HepG2 (cell line): ENCODE measurements around the gene SLC27A2. TPM values are rescaled to one million over a fixed set of nuclear protein-coding genes. Genes with fewer than 3 reads are reported as not detected.
A peak's percentile ranks its signal among the peaks of the same experiment; 100 is the strongest.

Source experiments
- ATAC-seq: fragments of 200-7000 bp; cut with Tn5 transposase; 3 replicates; pipeline ENCODE4 v1.9.1; 2020; ENCODE audit warnings: mild to moderate bottlenecking, moderate library complexity
- BruUV-seq: library from RNA; stranded (reverse); fragments of 400-500 nt; replicated peaks from 2 replicates; lab custom pipeline; 2021; lab: Mats Ljungman, UMichigan
- CTCF ChIA-PET: fragments of 300-600 bp; formaldehyde crosslinking; extraction: SDS; loops from one replicate; lab custom pipeline; 2021; ENCODE audit warnings: low total read pairs, inconsistent platforms, low intra/inter-chr PET ratio; lab: Yijun Ruan, JAX
- POLR2A ChIA-PET: fragments of 350-600 bp; sonication (Branson Sonifier 250); formaldehyde crosslinking; loops from one replicate; lab custom pipeline; 2020; ENCODE audit warnings: antibody characterized with exemption, inconsistent platforms; lab: Yijun Ruan, JAX
- DNase-seq: peaks from one replicate; pipeline ENCODE4 v3.0.0-alpha.2; 2015; ENCODE audit warnings: low spot score
- FAIRE-seq: peaks from 3 replicates; lab custom pipeline; 2011; peaks lifted over from hg19 to GRCh38; lab: Jason Lieb, UNC
- H2AFZ ChIP-seq: one replicate; pipeline ENCODE4 v1.6.1; 2011; ENCODE audit warnings: low read length, inconsistent platforms
- H3K27ac ChIP-seq: fragments of 300-600 bp; 3 replicates; pipeline ENCODE4 v1.8.0; 2011; ENCODE audit warnings: mixed run types, mild to moderate bottlenecking, mixed read lengths, low read length, inconsistent platforms; ENCODE audit not compliant: insufficient read depth; ENCODE audit errors: extremely low read length
- H3K27me3 ChIP-seq, 2 experiments: fragments of 200-600 bp in 1 of 2; 2 replicates in 1 of 2; 3 replicates in 1 of 2; pipeline versions ENCODE4 v1.6.0 to v1.8.0; 2011; ENCODE audit warnings: low read length in 2 of 2, mild to moderate bottlenecking in 2 of 2, moderate library complexity in 2 of 2, inconsistent platforms in 1 of 2; ENCODE audit not compliant: insufficient read depth in 2 of 2, control insufficient read depth in 1 of 2
- H3K36me3 ChIP-seq, 2 experiments: fragments of 200-600 bp in 1 of 2; replicated peaks in 1 of 2; 2 replicates in 1 of 2; 3 replicates in 1 of 2; pipeline versions ENCODE4 v1.5.1 to v1.8.0; 2011; ENCODE audit warnings: low read length in 2 of 2, inconsistent platforms in 1 of 2; ENCODE audit not compliant: insufficient read depth in 2 of 2, control insufficient read depth in 1 of 2
- H3K4me1 ChIP-seq: 2 replicates; pipeline ENCODE4 v1.5.1; 2012; ENCODE audit warnings: low read length, inconsistent platforms; ENCODE audit not compliant: insufficient read depth
- H3K4me2 ChIP-seq: 2 replicates; pipeline ENCODE4 v1.6.0; 2011; ENCODE audit warnings: low read depth, low read length, inconsistent platforms
- H3K4me3 ChIP-seq, 3 experiments: fragments of 200-600 bp in 1 of 3; sonication (generic), shearing (Covaris generic) in 1 of 3; replicated peaks in 1 of 3; 2 replicates each; pipeline ENCODE4 v1.5.1; 2011 to 2016; ENCODE audit warnings: low read length in 3 of 3, inconsistent platforms in 2 of 3, low read depth in 2 of 3, mild to moderate bottlenecking in 2 of 3, control low read depth in 1 of 3, mixed read lengths in 1 of 3; ENCODE audit not compliant: insufficient read depth in 1 of 3
- H3K79me2 ChIP-seq: one replicate; pipeline ENCODE4 v1.6.1; 2011; ENCODE audit warnings: low read length, inconsistent platforms; ENCODE audit not compliant: insufficient read depth
- H3K9ac ChIP-seq: 2 replicates; pipeline ENCODE4 v1.6.0; 2011; ENCODE audit warnings: mild to moderate bottlenecking, low read depth, low read length, inconsistent platforms; ENCODE audit not compliant: insufficient read depth
- H3K9me3 ChIP-seq: 2 replicates; pipeline ENCODE4 v1.5.1; 2012; ENCODE audit warnings: mild to moderate bottlenecking, low read length
- H4K20me1 ChIP-seq: 2 replicates; pipeline ENCODE4 v1.6.0; 2011; ENCODE audit warnings: inconsistent platforms, mild to moderate bottlenecking, low read length, moderate library complexity; ENCODE audit not compliant: insufficient read depth
- CEBPG ChIP-seq: IDR thresholded peaks from 2 replicates; pipeline ENCODE4 v1.6.1; 2016
- CREB1 ChIP-seq, 2 experiments: fragments of 450-650 bp in 1 of 2; IDR thresholded peaks; 2 replicates each; pipeline ENCODE4 v1.6.1; 2016 to 2017; ENCODE audit warnings: control low read depth in 1 of 2, mild to moderate bottlenecking in 1 of 2, missing compliant biosample characterization in 1 of 2, missing genetic modification characterization in 1 of 2
- CREM ChIP-seq, 2 experiments: sonication (generic) in 1 of 2; formaldehyde crosslinking in 1 of 2; IDR thresholded peaks; 2 replicates each; pipeline versions ENCODE4 v1.4.0 to v1.6.1; 2016 to 2020; ENCODE audit warnings: antibody characterized with exemption in 1 of 2, mild to moderate bottlenecking in 1 of 2, missing genetic modification reagents in 1 of 2
- GLMP ChIP-seq: sonication (generic); formaldehyde crosslinking; IDR thresholded peaks from 2 replicates; pipeline ENCODE4 v1.9.0; 2021; ENCODE audit warnings: missing genetic modification reagents, mild to moderate bottlenecking, borderline replicate concordance
- HES4 ChIP-seq: sonication (generic); formaldehyde crosslinking; IDR thresholded peaks from 2 replicates; pipeline ENCODE4 v1.9.0; 2021; ENCODE audit warnings: mild to moderate bottlenecking, missing genetic modification reagents, borderline replicate concordance
- PAF1 ChIP-seq: IDR thresholded peaks from 2 replicates; pipeline ENCODE4 v1.6.1; 2016; ENCODE audit warnings: missing genetic modification reagents, missing compliant biosample characterization
- SALL1 ChIP-seq: sonication (generic); formaldehyde crosslinking; IDR thresholded peaks from 2 replicates; pipeline ENCODE4 v1.8.0; 2022; ENCODE audit warnings: mild to moderate bottlenecking, missing genetic modification reagents
- SMC3 ChIP-seq: IDR thresholded peaks from 2 replicates; pipeline ENCODE4 v1.6.1; 2011; ENCODE audit warnings: low read length, improper control_type of control experiment
- SRY ChIP-seq: sonication (generic); formaldehyde crosslinking; IDR thresholded peaks from 2 replicates; pipeline ENCODE4 v1.8.0; 2022; ENCODE audit warnings: mild to moderate bottlenecking, missing genetic modification reagents
- STAG1 ChIP-seq: sonication (generic); formaldehyde crosslinking; IDR thresholded peaks from 2 replicates; pipeline ENCODE4 v1.4.0; 2020; ENCODE audit warnings: missing genetic modification reagents
- TAF15 ChIP-seq: fragments of 200-400 bp; formaldehyde crosslinking; IDR thresholded peaks from one replicate; pipeline ENCODE4 v1.6.1; 2018; ENCODE audit warnings: mild to moderate bottlenecking, low read depth, low read length; ENCODE audit not compliant: poor library complexity, severe bottlenecking
- ZBTB33 ChIP-seq: sonication (generic); formaldehyde crosslinking; IDR thresholded peaks from 2 replicates; pipeline ENCODE4 v1.4.0; 2020; ENCODE audit warnings: missing genetic modification reagents
- ZNF335 ChIP-seq: sonication (generic); formaldehyde crosslinking; IDR thresholded peaks from 2 replicates; pipeline ENCODE4 v1.4.0; 2020; ENCODE audit warnings: missing genetic modification reagents
- ZNF350 ChIP-seq: sonication (generic); formaldehyde crosslinking; IDR thresholded peaks from 2 replicates; pipeline ENCODE4 v1.4.0; 2020; ENCODE audit warnings: mild to moderate bottlenecking, low read depth, missing genetic modification reagents, borderline replicate concordance
- ZNF546 ChIP-seq: sonication (generic); formaldehyde crosslinking; conservative IDR thresholded peaks from 2 replicates; pipeline ENCODE4 v1.8.1; 2023; ENCODE audit warnings: mild to moderate bottlenecking, missing genetic modification reagents
- ZNF567 ChIP-seq: sonication (generic); formaldehyde crosslinking; IDR thresholded peaks from 2 replicates; pipeline ENCODE4 v1.8.1; 2023; ENCODE audit warnings: mild to moderate bottlenecking, missing genetic modification reagents, borderline replicate concordance
- ZNF678 ChIP-seq: sonication (generic); formaldehyde crosslinking; IDR thresholded peaks from 2 replicates; pipeline ENCODE4 v1.4.0; 2020; ENCODE audit warnings: mild to moderate bottlenecking, missing genetic modification reagents
- WGBS: methylation state at CpG from one replicate; pipeline ENCODE4 v1.1.6; 2017; ENCODE audit warnings: low lambda C conversion rate; 5-methylcytosine and 5-hydroxymethylcytosine counted together
- in situ Hi-C: cut with HindIII; loops from 2 replicates; pipeline ENCODE4 v1.10.0; 2017; ENCODE audit warnings: low pct_unique_long_range_greater_than_20kb; ENCODE audit not compliant: extremely low pct_ligation_motif_present
- intact Hi-C: fragments of 100-400 bp; cut with micrococcal nuclease; formaldehyde crosslinking; loops from one replicate; pipeline ENCODE4 v1.10.0; 2022; ENCODE audit not compliant: unreplicated experiment
- polyA plus RNA-seq, 8 experiments: library from polyadenylated mRNA; depleted of rRNA in 3 of 8; stranded (reverse) in 7 of 8; unstranded in 1 of 8; fragments of >200 nt; fragmentation: Illumina TruSeq in 4 of 8; extraction: Trizol in 4 of 8; gene quantifications; 2 replicates each; pipeline versions ENCODE4 v1.2.1 to v1.2.3, GENCODE V29; 2011 to 2016; ENCODE audit warnings: low read depth in 4 of 8, missing spikeins in 1 of 8, mixed read lengths in 1 of 8; ENCODE audit not compliant: insufficient read depth in 1 of 8
- total RNA-seq, 5 experiments: library from RNA; depleted of rRNA; stranded (reverse); fragments of >200 nt; fragmentation: Illumina TruSeq; extraction: Trizol; gene quantifications; 2 replicates each; pipeline ENCODE4 v1.2.3, GENCODE V29; 2016; ENCODE audit warnings: low read depth in 1 of 5

Gene SLC27A2
- total and polyA plus RNA-seq, 2 of the 13 experiments (the other 11 are each of a cell fraction or from before 2014, with no cell fraction given), result 14.6 to 23.4 TPM

GRCh38 chr15:50163719-50164410, 18.1 kb upstream of the SLC27A2 start:
- Histone ChIP-seq H3K4me3 (no peak overlapping the region), H4K20me1 (no peaks in the 10 kb centered on the region), H3K27me3 (no peaks in the 10 kb centered on the region), H3K9me3 (no peaks in the 10 kb centered on the region), H3K4me1 (peaks cover 53% of the 10 kb centered on the region)
- FAIRE-seq, result no peak
- intact Hi-C loops, result no loop called here
- CTCF ChIA-PET, result no interaction called here
- TF ChIP-seq SALL1 (no peak), CREM (IDR thresholded peaks at IDR 0.05) (no peak), CREM (CRISPR knock-in tag; IDR thresholded peaks at IDR 0.05) (no peak), PAF1 (CRISPR knock-in tag) (no peak), ZNF350 (CRISPR knock-in tag) (no peak), ZNF546 (CRISPR knock-in tag) (no peak), ZNF567 (CRISPR knock-in tag) (no peak), TAF15 (no peak), ZNF678 (CRISPR knock-in tag) (no peak), GLMP (CRISPR knock-in tag) (no peak), STAG1 (CRISPR knock-in tag) (no peak), ZBTB33 (no peak), SRY (CRISPR knock-in tag) (no peak), SMC3 (no peak), CEBPG (CRISPR knock-in tag) (no peak), HES4 (CRISPR knock-in tag) (no peak), ZNF335 (CRISPR knock-in tag) (no peak), CREB1 (IDR thresholded peaks at IDR 0.05) (no peak), CREB1 (CRISPR knock-in tag; IDR thresholded peaks at IDR 0.05) (no peak)
- TF ChIP-seq, all 625 proteins: peak for 0
- Histone ChIP-seq H3K9ac (no peak overlapping the region), H3K36me3 (no peaks in the 10 kb centered on the region), H3K4me2 (peak overlapping the region; percentile 18; the same call in 1 of the 2 replicates), H3K79me2 (no peaks in the 10 kb centered on the region), H2AFZ (no peak overlapping the region), H3K27ac (no peak overlapping the region)
- WGBS, result 6% methylated on average over 2 of the region's 2 CpGs
- POLR2A ChIA-PET, result interaction anchor here (1.2 kb wide), 1 partner anchor 21 kb away, joined by 3 read pairs; no protein-coding TSS in a partner anchor
- BruUV-seq, result no TSS peak
- in situ Hi-C loops, result no loop called here
- ATAC-seq (peak; percentile 49), DNase-seq (no peak)
